Effector memory CD4-positive, alpha-beta T cell (primary cell): ENCODE data around the gene ATP11C.
"Not testable (repeated sequence)": the region's sequence is repeated elsewhere in the genome, so short reads cannot be mapped to it uniquely, and the experiment has no call there.

Source experiments
- DNase-seq, 3 donors: peaks; one replicate each; pipeline ENCODE4 v3.0.0-alpha.2; 2020
- H3K27ac ChIP-seq: 2 replicates; pipeline ENCODE4 v1.7.0; 2013; ENCODE audit warnings: mild to moderate bottlenecking, low read length, moderate library complexity; ENCODE audit not compliant: insufficient read depth, poor library complexity, severe bottlenecking
- H3K27me3 ChIP-seq: replicated peaks from 2 replicates; pipeline ENCODE4 v1.7.0; 2013; ENCODE audit warnings: mild to moderate bottlenecking, low read length; ENCODE audit not compliant: insufficient read depth, control insufficient read depth, poor library complexity, severe bottlenecking
- H3K36me3 ChIP-seq: 2 replicates; pipeline ENCODE4 v1.7.0; 2013; ENCODE audit warnings: mild to moderate bottlenecking, low read length, moderate library complexity; ENCODE audit not compliant: control insufficient read depth, insufficient read depth
- H3K4me1 ChIP-seq: 2 replicates; pipeline ENCODE4 v1.7.0; 2013; ENCODE audit warnings: low read length, mild to moderate bottlenecking; ENCODE audit not compliant: control insufficient read depth, insufficient read depth, poor library complexity, severe bottlenecking
- H3K4me3 ChIP-seq: 2 replicates; pipeline ENCODE4 v1.7.0; 2013; ENCODE audit warnings: low read length, low read depth, mild to moderate bottlenecking; ENCODE audit not compliant: insufficient read depth, poor library complexity, severe bottlenecking
- H3K9me3 ChIP-seq: 2 replicates; pipeline ENCODE4 v1.7.0; 2013; ENCODE audit warnings: mild to moderate bottlenecking, low read length, moderate library complexity; ENCODE audit not compliant: control insufficient read depth

The ATP11C gene

GRCh38 chrX:139836335-139836734 is 96.5 kb downstream of the ATP11C start:
- not testable (repeated sequence) for H3K4me1 ChIP-seq, H3K27me3 ChIP-seq, H3K4me3 ChIP-seq, H3K36me3 ChIP-seq, H3K27ac ChIP-seq, H3K9me3 ChIP-seq, DNase-seq

GRCh38 chrX:139834879-139835278 is 98.0 kb downstream of the ATP11C start:
- no peak for DNase-seq
- H3K9me3 ChIP-seq: no peaks in the 10 kb centered on the region

GRCh38 chrX:139832718-139833309 is 100.0 kb downstream of the ATP11C start:
- Histone ChIP-seq H3K36me3 (no peaks in the 10 kb centered on the region), H3K4me3 (no peak overlapping the region), H3K9me3 (no peaks in the 10 kb centered on the region), H3K4me1 (no peaks in the 10 kb centered on the region), H3K27me3 (no peaks in the 10 kb centered on the region), H3K27ac (no peak overlapping the region)
- DNase-seq: no peak

More at GRCh38 chrX:139834879-139835278, 98.0 kb downstream of the ATP11C start:
- Histone ChIP-seq H3K4me1 (no peaks in the 10 kb centered on the region), H3K4me3 (no peak overlapping the region), H3K27me3 (no peaks in the 10 kb centered on the region), H3K27ac (no peak overlapping the region), H3K36me3 (no peaks in the 10 kb centered on the region)

GRCh38 chrX:139831675-139832456 is 101.0 kb downstream of the ATP11C start:
- no peaks in the 10 kb centered on the region for H3K4me1 ChIP-seq
- DNase-seq: no peak
- no peak overlapping the region for H3K27ac ChIP-seq

GRCh38 chrX:139831017-139831416 is 101.8 kb downstream of the ATP11C start:
- no peak for DNase-seq
- H3K9me3 ChIP-seq: no peaks in the 10 kb centered on the region
- no peaks in the 10 kb centered on the region for H3K27me3 ChIP-seq
- no peak overlapping the region for H3K27ac ChIP-seq
- no peaks in the 10 kb centered on the region for H3K4me1 ChIP-seq
- no peaks in the 10 kb centered on the region for H3K36me3 ChIP-seq
- no peak overlapping the region for H3K4me3 ChIP-seq

More at GRCh38 chrX:139831675-139832456, 101.0 kb downstream of the ATP11C start:
- no peaks in the 10 kb centered on the region for H3K36me3 ChIP-seq
- no peak overlapping the region for H3K4me3 ChIP-seq
- H3K9me3 ChIP-seq: no peaks in the 10 kb centered on the region
- H3K27me3 ChIP-seq: no peaks in the 10 kb centered on the region

- Histone ChIP-seq H3K27ac (no peak overlapping the region), H3K27me3 (no peaks in the 10 kb centered on the region), H3K4me1 (no peaks in the 10 kb centered on the region), H3K36me3 (no peaks in the 10 kb centered on the region), H3K9me3 (no peaks in the 10 kb centered on the region), H3K4me3 (no peak overlapping the region)
- DNase-seq: no peak
Measured at GRCh38 chrX:139828830-139829229, 104.0 kb downstream of the ATP11C start.

- H3K27me3 ChIP-seq: no peaks in the 10 kb centered on the region
- no peaks in the 10 kb centered on the region for H3K9me3 ChIP-seq
- H3K4me3 ChIP-seq: no peak overlapping the region
- H3K27ac ChIP-seq: no peak overlapping the region
- no peaks in the 10 kb centered on the region for H3K36me3 ChIP-seq
- no peaks in the 10 kb centered on the region for H3K4me1 ChIP-seq
- DNase-seq: no peak
Measured at GRCh38 chrX:139828033-139828432, 104.8 kb downstream of the ATP11C start.

GRCh38 chrX:139826065-139827044 is 106.5 kb downstream of the ATP11C start:
- Histone ChIP-seq H3K4me1 (no peaks in the 10 kb centered on the region), H3K4me3 (no peak overlapping the region), H3K9me3 (no peaks in the 10 kb centered on the region), H3K27ac (no peak overlapping the region), H3K36me3 (no peaks in the 10 kb centered on the region), H3K27me3 (no peaks in the 10 kb centered on the region)
- DNase-seq: no peak

GRCh38 chrX:139825618-139826017 is 107.2 kb downstream of the ATP11C start:
- DNase-seq: no peak
- H3K27ac ChIP-seq: no peak overlapping the region
- no peaks in the 10 kb centered on the region for H3K4me1 ChIP-seq
- no peaks in the 10 kb centered on the region for H3K27me3 ChIP-seq
- H3K9me3 ChIP-seq: no peaks in the 10 kb centered on the region
- H3K4me3 ChIP-seq: no peak overlapping the region
- H3K36me3 ChIP-seq: no peaks in the 10 kb centered on the region
